ENCODE results near the gene ILK. TPM values are rescaled to one million over a fixed set of nuclear protein-coding genes. Genes with fewer than 3 reads are reported as not detected.

The ILK gene
- total and polyA plus RNA-seq, 2 donors (not counting 1 experiment from before 2014, with no cell fraction given), result 176 to 420 TPM

GRCh38 chr11:6578134-6578533 lies 25.4 kb upstream of the ILK start:
- TF ChIP-seq CTCF (conservative IDR thresholded peaks at IDR 0.05 in 1 of 2, IDR thresholded peaks at IDR 0.05 in 1 of 2; ENCODE audit: low read depth in 1 of 2, low read length in 2 of 2) (no peak), EZH2 (IDR thresholded peaks at IDR 0.05; ENCODE audit: low read length, missing control alignments) (no peak)

GRCh38 chr11:6579681-6580080 lies 23.9 kb upstream of the ILK start:
- H3K27me3 ChIP-seq (ENCODE audit: control insufficient read depth, insufficient read depth, low read length), result no peaks in the 10 kb centered on the region
- no peaks in the 10 kb centered on the region for H3K79me2 ChIP-seq (ENCODE audit: control insufficient read depth, insufficient read depth, low read length)
- peaks cover 3% of the 10 kb centered on the region for H3K4me1 ChIP-seq (ENCODE audit: control insufficient read depth, extremely low read depth, insufficient read depth, low read length)
- no peak overlapping the region for H3K4me3 ChIP-seq (replicated peaks in 1 of 4; ENCODE audit: control extremely low read depth in 1 of 4, insufficient read depth in 1 of 4, low read depth in 3 of 4, low read length in 4 of 4)
- no peaks in the 10 kb centered on the region for H3K9me3 ChIP-seq (ENCODE audit: control insufficient read depth, insufficient read depth, low read depth, low read length)
- no peak overlapping the region for H2AFZ ChIP-seq (ENCODE audit: low read length)
- H3K4me2 ChIP-seq (ENCODE audit: extremely low read depth, insufficient read depth, low read length), result no peak overlapping the region
- H3K36me3 ChIP-seq (ENCODE audit: control insufficient read depth, insufficient read depth, low read length), result no peaks in the 10 kb centered on the region
- H3K27ac ChIP-seq (ENCODE audit: insufficient read depth, low read length), result no peak overlapping the region
- no peak for DNase-seq (ENCODE audit: low read depth in 2 of 2)
- no peak overlapping the region for H3K9ac ChIP-seq (ENCODE audit: insufficient read depth, low read length)
- H4K20me1 ChIP-seq (ENCODE audit: control insufficient read depth, extremely low read depth, insufficient read depth, low read length), result no peaks in the 10 kb centered on the region
- no peak for TF ChIP-seq CTCF (conservative IDR thresholded peaks at IDR 0.05 in 1 of 2, IDR thresholded peaks at IDR 0.05 in 1 of 2; ENCODE audit: low read depth in 1 of 2, low read length in 2 of 2)
- no peak for TF ChIP-seq EZH2 (IDR thresholded peaks at IDR 0.05; ENCODE audit: low read length, missing control alignments)

More at GRCh38 chr11:6578134-6578533, 25.4 kb upstream of the ILK start:
- H4K20me1 ChIP-seq (ENCODE audit: control insufficient read depth, extremely low read depth, insufficient read depth, low read length), result no peaks in the 10 kb centered on the region
- no peak overlapping the region for H3K4me3 ChIP-seq (replicated peaks in 1 of 4; ENCODE audit: control extremely low read depth in 1 of 4, insufficient read depth in 1 of 4, low read depth in 3 of 4, low read length in 4 of 4)
- H3K79me2 ChIP-seq (ENCODE audit: control insufficient read depth, insufficient read depth, low read length), result no peaks in the 10 kb centered on the region
- no peak for DNase-seq (ENCODE audit: low read depth in 2 of 2)
- H3K9me3 ChIP-seq (ENCODE audit: control insufficient read depth, insufficient read depth, low read depth, low read length), result no peaks in the 10 kb centered on the region
- H3K27me3 ChIP-seq (ENCODE audit: control insufficient read depth, insufficient read depth, low read length), result no peaks in the 10 kb centered on the region
- H3K4me2 ChIP-seq (ENCODE audit: extremely low read depth, insufficient read depth, low read length), result no peak overlapping the region
- no peak overlapping the region for H3K27ac ChIP-seq (ENCODE audit: insufficient read depth, low read length)
- H3K4me1 ChIP-seq (ENCODE audit: control insufficient read depth, extremely low read depth, insufficient read depth, low read length), result peaks cover 3% of the 10 kb centered on the region
- H2AFZ ChIP-seq (ENCODE audit: low read length), result no peak overlapping the region
- H3K36me3 ChIP-seq (ENCODE audit: control insufficient read depth, insufficient read depth, low read length), result no peaks in the 10 kb centered on the region
- H3K9ac ChIP-seq (ENCODE audit: insufficient read depth, low read length), result no peak overlapping the region

DNA sequence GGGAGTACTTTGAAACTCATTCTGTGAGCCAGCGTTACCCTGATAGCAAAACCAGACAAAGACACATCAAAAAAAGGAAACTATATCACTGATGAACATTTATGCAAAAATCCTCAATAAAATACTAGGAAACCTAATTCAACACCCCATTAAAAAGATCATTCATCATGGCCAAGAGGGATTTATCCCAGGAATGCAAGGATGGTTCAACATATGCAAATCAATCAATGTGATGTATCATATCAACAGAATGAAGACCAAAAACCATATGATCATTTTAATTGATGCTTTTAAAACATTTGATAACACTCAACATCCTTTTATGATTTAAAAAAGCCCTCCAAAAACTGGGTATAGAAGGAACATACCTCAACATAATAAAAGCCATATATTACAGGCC lies 20.0 kb upstream of the ILK start:
- H4K20me1 ChIP-seq (ENCODE audit: control insufficient read depth, extremely low read depth, insufficient read depth, low read length), result no peaks in the 10 kb centered on the region
- DNase-seq (ENCODE audit: low read depth in 2 of 2), result no peak
- no peak overlapping the region for H2AFZ ChIP-seq (ENCODE audit: low read length)
- no peak overlapping the region for H3K4me3 ChIP-seq (replicated peaks in 1 of 4; ENCODE audit: control extremely low read depth in 1 of 4, insufficient read depth in 1 of 4, low read depth in 3 of 4, low read length in 4 of 4)
- no peak overlapping the region for H3K9ac ChIP-seq (ENCODE audit: insufficient read depth, low read length)
- no peaks in the 10 kb centered on the region for H3K9me3 ChIP-seq (ENCODE audit: control insufficient read depth, insufficient read depth, low read depth, low read length)
- H3K36me3 ChIP-seq (ENCODE audit: control insufficient read depth, insufficient read depth, low read length), result no peaks in the 10 kb centered on the region
- TF ChIP-seq CTCF (conservative IDR thresholded peaks at IDR 0.05 in 1 of 2, IDR thresholded peaks at IDR 0.05 in 1 of 2; ENCODE audit: low read depth in 1 of 2, low read length in 2 of 2) (no peak), EZH2 (IDR thresholded peaks at IDR 0.05; ENCODE audit: low read length, missing control alignments) (no peak)
- H3K79me2 ChIP-seq (ENCODE audit: control insufficient read depth, insufficient read depth, low read length), result no peaks in the 10 kb centered on the region
- no peak overlapping the region for H3K4me2 ChIP-seq (ENCODE audit: extremely low read depth, insufficient read depth, low read length)
- no peaks in the 10 kb centered on the region for H3K4me1 ChIP-seq (ENCODE audit: control insufficient read depth, extremely low read depth, insufficient read depth, low read length)
- no peaks in the 10 kb centered on the region for H3K27me3 ChIP-seq (ENCODE audit: control insufficient read depth, insufficient read depth, low read length)
- no peak overlapping the region for H3K27ac ChIP-seq (ENCODE audit: insufficient read depth, low read length)
